ENCODE results near the gene FHIT. TPM values are rescaled to one million over a fixed set of nuclear protein-coding genes. Genes with fewer than 3 reads are reported as not detected.

The FHIT gene
- total and polyA plus RNA-seq, 4 donors, result 2.6 to 21.3 (median 8.7) TPM

GRCh38 chr3:59777667-59778077 is 1473.6 kb downstream of the FHIT start:
- no peaks in the 10 kb centered on the region for H3K27me3 ChIP-seq (ENCODE audit: control insufficient read depth in 3 of 3, insufficient read depth in 3 of 3, low read length in 2 of 3)
- TF ChIP-seq CTCF (IDR thresholded peaks at IDR 0.05; ENCODE audit: control extremely low read depth, extremely low read depth), result no peak
- DNase-seq (no peak), ATAC-seq (ENCODE audit: insufficient read depth, low FRiP score) (no peak)
- H3K4me3 ChIP-seq, result no peak overlapping the region
- H3K36me3 ChIP-seq (ENCODE audit: control insufficient read depth in 4 of 4, insufficient read depth in 4 of 4, low read length in 4 of 4), result no peaks in the 10 kb centered on the region
- no peaks in the 10 kb centered on the region for H3K9me3 ChIP-seq (ENCODE audit: control insufficient read depth in 4 of 4, insufficient read depth in 3 of 4, low read length in 3 of 4)
- peaks cover 0 to 7% (median 0%) of the 10 kb centered on the region in 5 donors for H3K4me1 ChIP-seq (ENCODE audit: control insufficient read depth in 5 of 5, insufficient read depth in 5 of 5, low read length in 5 of 5)
- no peak overlapping the region for H3K9ac ChIP-seq (ENCODE audit: insufficient read depth in 1 of 2, low read length in 2 of 2)
- 30 to 61% methylated on average over 3 of the region's 3 CpGs for WGBS, 2 donors
- H3K27ac ChIP-seq (ENCODE audit: low read depth in 1 of 2, low read length in 1 of 2), result no peak overlapping the region

GRCh38 chr3:59777066-59777465 is 1474.2 kb downstream of the FHIT start:
- DNase-seq (no peak), ATAC-seq (ENCODE audit: insufficient read depth, low FRiP score) (no peak)
- H3K36me3 ChIP-seq (ENCODE audit: control insufficient read depth in 4 of 4, insufficient read depth in 4 of 4, low read length in 4 of 4), result no peaks in the 10 kb centered on the region
- no peak overlapping the region for H3K27ac ChIP-seq (ENCODE audit: low read depth in 1 of 2, low read length in 1 of 2)
- no peak overlapping the region for H3K4me3 ChIP-seq
- peaks cover 0 to 7% (median 0%) of the 10 kb centered on the region in 5 donors for H3K4me1 ChIP-seq (ENCODE audit: control insufficient read depth in 5 of 5, insufficient read depth in 5 of 5, low read length in 5 of 5)
- no peak overlapping the region for H3K9ac ChIP-seq (ENCODE audit: insufficient read depth in 1 of 2, low read length in 2 of 2)
- no peaks in the 10 kb centered on the region for H3K9me3 ChIP-seq (ENCODE audit: control insufficient read depth in 4 of 4, insufficient read depth in 3 of 4, low read length in 3 of 4)
- WGBS, 2 donors, result 86 to 94% methylated on average over 7 of the region's 7 CpGs
- no peaks in the 10 kb centered on the region for H3K27me3 ChIP-seq (ENCODE audit: control insufficient read depth in 3 of 3, insufficient read depth in 3 of 3, low read length in 2 of 3)
- no peak for TF ChIP-seq CTCF (IDR thresholded peaks at IDR 0.05; ENCODE audit: control extremely low read depth, extremely low read depth)

GRCh38 chr3:59775761-59776325 is 1475.4 kb downstream of the FHIT start:
- no peaks in the 10 kb centered on the region for H3K27me3 ChIP-seq (ENCODE audit: control insufficient read depth in 3 of 3, insufficient read depth in 3 of 3, low read length in 2 of 3)
- H3K9ac ChIP-seq (ENCODE audit: insufficient read depth in 1 of 2, low read length in 2 of 2), result no peak overlapping the region
- H3K4me1 ChIP-seq (ENCODE audit: control insufficient read depth in 5 of 5, insufficient read depth in 5 of 5, low read length in 5 of 5), result peaks cover 0 to 7% (median 0%) of the 10 kb centered on the region in 5 donors
- no peaks in the 10 kb centered on the region for H3K36me3 ChIP-seq (ENCODE audit: control insufficient read depth in 4 of 4, insufficient read depth in 4 of 4, low read length in 4 of 4)
- ATAC-seq (ENCODE audit: insufficient read depth, low FRiP score) (no peak), DNase-seq (no peak)
- H3K27ac ChIP-seq (ENCODE audit: low read depth in 1 of 2, low read length in 1 of 2), result no peak overlapping the region
- 82 to 86% methylated on average over 7 of the region's 7 CpGs for WGBS, 2 donors
- H3K4me3 ChIP-seq, result no peak overlapping the region
- no peaks in the 10 kb centered on the region for H3K9me3 ChIP-seq (ENCODE audit: control insufficient read depth in 4 of 4, insufficient read depth in 3 of 4, low read length in 3 of 4)
- no peak for TF ChIP-seq CTCF (IDR thresholded peaks at IDR 0.05; ENCODE audit: control extremely low read depth, extremely low read depth)

- DNase-seq (no peak), ATAC-seq (ENCODE audit: insufficient read depth, low FRiP score) (no peak)
- H3K36me3 ChIP-seq (ENCODE audit: control insufficient read depth in 4 of 4, insufficient read depth in 4 of 4, low read length in 4 of 4), result no peaks in the 10 kb centered on the region
- TF ChIP-seq CTCF (IDR thresholded peaks at IDR 0.05; ENCODE audit: control extremely low read depth, extremely low read depth), result no peak
- H3K27ac ChIP-seq (ENCODE audit: low read depth in 1 of 2, low read length in 1 of 2), result no peak overlapping the region
- H3K4me3 ChIP-seq, result no peak overlapping the region
- no peaks in the 10 kb centered on the region for H3K27me3 ChIP-seq (ENCODE audit: control insufficient read depth in 3 of 3, insufficient read depth in 3 of 3, low read length in 2 of 3)
- WGBS, 2 donors, result 91 to 94% methylated on average over 6 of the region's 6 CpGs
- H3K4me1 ChIP-seq (ENCODE audit: control insufficient read depth in 5 of 5, insufficient read depth in 5 of 5, low read length in 5 of 5), result peaks cover 0 to 7% (median 0%) of the 10 kb centered on the region in 5 donors
- H3K9ac ChIP-seq (ENCODE audit: insufficient read depth in 1 of 2, low read length in 2 of 2), result no peak overlapping the region
- H3K9me3 ChIP-seq (ENCODE audit: control insufficient read depth in 4 of 4, insufficient read depth in 3 of 4, low read length in 3 of 4), result no peaks in the 10 kb centered on the region
These were observed 1476.1 kb downstream of the FHIT start for GRCh38 chr3:59775106-59775505.

Data from lung (tissue), 12 donors.